GM21528 (cell line): ENCODE data around the gene ZFR.
A peak's percentile ranks its signal among the peaks of the same experiment; 100 is the strongest.
"Not testable (repeated sequence)": the region's sequence is repeated elsewhere in the genome, so short reads cannot be mapped to it uniquely, and the experiment has no call there.

Source experiments
- ATAC-seq: cut with Tn5 transposase; IDR thresholded peaks from one replicate; pipeline ENCODE4 v1.9.1; 2021; ENCODE audit warnings: mild to moderate bottlenecking, moderate library complexity; ENCODE audit not compliant: unreplicated experiment, low FRiP score

The ZFR gene

DNA sequence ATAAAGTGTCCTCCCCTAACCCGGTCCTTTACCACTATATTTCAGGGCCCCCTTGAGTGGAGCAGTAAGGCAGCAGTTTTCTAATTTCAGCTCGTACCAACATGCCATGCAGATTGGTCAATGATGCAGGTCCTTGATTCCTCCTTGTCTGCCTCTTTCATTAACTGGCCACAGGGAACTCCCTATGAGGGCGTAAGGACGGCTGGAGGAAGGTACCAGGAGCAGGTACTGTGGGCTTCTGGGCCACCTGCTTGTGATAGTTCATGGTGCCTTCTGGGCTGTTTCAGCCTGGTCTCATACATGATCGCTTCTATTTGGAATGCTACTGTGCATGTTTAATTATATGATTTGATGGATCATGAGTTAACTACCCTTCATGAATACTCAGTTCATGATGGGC lies 9.4 kb upstream of the ZFR start:
- ATAC-seq, result no peak

DNA sequence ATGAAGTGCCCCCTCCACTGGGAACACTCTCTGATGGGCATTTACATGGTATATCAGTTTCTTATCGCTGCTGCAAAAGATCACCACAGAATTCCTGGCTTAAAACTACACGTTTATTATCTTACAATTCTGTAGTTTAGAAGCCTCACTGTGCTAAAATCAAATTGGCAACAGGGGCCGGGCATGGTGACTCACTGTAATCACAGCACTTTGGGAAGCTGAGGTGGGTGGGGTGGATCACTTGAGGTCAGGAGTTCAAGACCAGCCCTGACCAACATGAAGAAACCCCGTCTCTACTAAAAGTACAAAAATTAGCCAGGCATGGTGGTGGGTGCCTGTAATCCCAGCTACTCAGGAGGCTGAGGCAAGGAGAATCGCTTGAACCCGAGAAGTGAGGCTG lies 7.8 kb upstream of the ZFR start:
- not testable (repeated sequence) for ATAC-seq

DNA sequence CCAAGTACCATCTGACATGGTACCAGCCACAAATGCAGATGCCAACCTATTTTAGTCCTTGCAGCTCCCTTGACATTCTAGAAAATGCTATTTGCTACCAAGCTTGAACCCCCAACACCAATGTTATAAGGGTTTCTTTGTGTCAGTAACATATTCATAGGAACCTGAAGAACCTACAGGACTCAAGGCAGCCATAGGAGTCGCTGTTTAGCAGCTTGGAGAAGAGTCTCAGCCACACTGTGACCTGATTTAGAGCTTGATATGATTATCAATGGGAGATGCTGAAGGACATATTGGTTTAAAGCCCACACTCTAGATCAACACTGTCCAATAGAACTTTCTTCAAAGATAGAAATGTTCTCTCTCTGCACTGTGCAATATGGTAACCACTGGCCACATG lies 6.4 kb upstream of the ZFR start:
- ATAC-seq, result no peak

DNA sequence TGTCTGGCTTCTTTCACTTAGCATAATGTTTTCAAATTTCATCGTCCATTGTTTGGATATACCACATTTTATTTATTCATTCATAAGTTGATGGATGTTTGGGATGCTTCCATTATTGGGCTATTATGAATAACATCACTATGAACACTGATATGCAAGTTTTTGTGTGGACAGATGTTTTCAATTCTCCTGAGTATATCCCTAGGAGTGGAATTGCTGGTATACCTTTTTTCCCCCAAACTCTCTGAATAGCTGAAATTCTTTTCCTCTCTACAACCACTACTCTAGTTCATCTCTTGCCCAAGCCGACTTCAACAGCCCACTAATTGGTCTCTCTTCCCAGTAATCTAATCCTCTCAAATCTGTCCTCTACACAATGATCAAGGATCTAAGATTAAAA lies 4.7 kb upstream of the ZFR start:
- no peak for ATAC-seq

DNA sequence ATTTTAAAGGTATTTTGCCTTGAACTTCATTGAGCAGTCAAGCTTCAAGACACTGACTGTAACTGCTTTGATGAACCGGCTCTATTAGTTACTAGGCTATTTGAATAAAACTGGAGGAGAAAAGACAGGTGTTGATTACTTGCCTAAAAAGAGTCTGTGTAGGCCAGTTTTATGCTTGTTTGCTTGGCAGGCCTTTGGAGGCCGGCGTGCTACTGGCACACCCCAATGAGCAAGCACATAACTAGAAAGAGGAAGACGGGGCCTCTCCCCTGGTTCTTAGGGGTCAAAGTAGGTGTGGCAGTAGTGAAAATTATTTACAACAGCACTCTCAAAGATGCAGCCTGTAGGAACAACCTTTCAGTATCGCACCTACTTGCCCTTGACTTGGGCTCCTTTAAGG lies 2.1 kb upstream of the ZFR start:
- ATAC-seq, result no peak

DNA sequence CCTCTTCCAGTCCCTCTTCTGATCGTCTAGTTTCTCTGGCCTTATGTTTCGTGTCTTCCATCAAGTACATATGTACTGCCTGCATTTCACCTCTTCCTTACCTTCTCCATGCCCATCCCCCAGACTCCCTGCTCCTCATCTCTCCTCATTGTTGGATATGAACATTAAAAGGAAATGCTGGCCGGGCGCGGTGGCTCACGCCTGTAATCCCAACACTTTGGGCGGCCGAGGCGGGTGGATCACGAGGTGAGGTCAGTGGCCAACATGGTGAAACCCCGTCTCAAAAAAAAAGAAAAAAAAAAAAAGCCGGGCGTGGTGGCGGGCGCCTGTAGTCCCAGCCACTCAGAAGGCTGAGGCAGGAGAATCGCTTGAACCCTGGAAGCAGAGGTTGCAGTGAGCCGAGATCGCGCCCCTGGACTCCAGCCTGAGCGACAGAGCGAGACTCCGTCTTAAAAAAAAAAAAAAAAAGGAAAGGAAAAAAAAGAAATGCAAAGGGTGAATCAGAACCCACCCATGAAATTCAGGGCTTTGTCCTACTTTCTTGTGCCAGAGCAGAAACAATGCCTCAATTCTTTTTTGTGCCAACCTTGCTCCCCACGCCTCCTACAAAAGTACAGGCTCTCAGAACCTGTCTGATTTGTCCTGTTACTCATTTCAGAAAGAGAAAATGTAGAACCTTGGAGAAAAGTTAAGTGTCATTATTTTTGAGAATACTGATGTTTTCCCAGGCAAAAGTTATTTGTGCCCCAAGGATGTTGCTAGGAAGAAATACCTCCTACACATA lies 1.5 kb upstream of the ZFR start:
- ATAC-seq, result no peak

DNA sequence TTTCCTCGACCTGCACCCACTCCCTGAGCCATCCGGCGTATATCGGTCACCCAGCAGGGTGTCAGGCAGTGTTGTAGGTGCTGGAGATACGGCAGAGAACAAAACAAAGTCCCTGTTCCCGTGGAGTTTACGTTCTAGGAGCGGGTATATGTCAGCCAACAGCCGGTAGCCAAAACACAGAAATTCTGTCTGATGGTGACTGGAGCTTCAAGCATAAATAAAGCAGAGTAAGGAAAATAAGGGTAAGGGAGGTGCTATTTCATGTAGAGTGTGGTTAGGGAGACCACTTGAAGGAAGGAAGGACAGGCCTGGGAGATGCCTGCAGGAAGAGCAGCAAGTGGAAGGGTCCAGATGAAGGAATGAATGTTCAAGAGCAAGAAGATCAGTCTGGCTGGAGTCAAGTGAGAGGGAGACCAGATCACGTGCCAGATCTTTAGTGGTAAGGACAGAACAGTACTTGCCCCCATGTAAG lies 783 bp upstream of the ZFR start:
- ATAC-seq, result no peak

DNA sequence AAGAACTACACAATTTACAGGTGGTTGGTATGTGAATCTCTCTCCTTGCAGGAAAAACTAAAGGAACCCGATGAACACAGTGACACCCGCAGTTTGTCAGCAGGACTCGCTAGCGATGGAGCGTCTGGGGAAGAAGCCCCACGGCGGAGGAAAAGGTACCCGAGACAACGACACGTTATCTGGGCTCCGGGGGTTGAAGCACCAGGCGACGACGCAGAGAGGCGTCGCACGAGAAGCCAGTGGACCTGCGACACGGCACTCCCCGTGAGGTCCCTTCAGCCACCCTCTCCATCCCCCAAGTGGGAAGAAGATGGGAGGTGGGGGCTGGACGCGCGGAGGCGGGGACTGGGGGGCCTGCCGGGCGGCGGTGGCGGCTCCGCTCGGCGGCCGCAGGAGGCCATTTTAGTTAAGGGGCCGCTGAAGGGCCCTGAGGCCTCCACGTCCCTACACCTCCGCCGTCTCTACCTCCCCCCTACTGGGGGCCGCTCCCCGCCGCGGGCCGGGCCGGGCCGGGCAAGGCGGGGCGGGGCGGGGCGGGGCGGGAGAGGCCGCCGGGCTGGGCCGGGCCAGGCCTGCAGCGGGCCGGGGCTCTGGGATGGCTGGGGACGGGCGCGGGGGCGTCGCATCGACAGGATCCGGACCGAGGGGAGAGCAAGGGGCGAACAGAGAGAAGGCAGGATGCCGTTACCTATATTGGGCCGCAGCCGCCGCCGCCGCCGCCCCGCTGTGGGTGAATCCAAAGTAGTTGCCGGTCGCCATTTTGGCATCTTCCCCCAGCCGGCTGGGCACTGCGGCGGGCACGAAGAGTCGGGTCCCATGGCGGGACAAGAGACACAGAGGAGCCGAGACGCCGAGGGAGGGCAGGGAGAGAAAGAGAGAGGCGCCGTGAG lies 754 bp downstream of the ZFR start:
- peak; percentile 49 for ATAC-seq

DNA sequence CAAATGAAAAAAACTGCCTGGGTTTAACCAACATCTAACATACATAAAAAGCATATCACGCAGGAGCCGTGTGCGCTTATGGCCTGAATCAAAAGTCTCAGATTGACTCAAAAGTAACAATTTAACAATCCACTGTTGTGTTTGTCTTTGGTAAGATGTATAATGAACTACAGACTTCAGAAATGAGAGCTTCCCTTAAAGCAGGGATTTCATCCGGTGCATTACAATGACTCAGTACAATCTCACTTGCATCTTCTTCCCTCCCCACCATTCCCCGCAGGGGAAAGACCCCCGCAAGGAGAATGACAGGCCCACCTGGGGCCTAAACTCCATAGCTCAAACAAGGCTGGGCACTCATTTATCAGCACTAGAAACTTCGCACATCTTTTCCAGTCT lies 1.4 kb downstream of the ZFR start:
- ATAC-seq, result peak; percentile 26

DNA sequence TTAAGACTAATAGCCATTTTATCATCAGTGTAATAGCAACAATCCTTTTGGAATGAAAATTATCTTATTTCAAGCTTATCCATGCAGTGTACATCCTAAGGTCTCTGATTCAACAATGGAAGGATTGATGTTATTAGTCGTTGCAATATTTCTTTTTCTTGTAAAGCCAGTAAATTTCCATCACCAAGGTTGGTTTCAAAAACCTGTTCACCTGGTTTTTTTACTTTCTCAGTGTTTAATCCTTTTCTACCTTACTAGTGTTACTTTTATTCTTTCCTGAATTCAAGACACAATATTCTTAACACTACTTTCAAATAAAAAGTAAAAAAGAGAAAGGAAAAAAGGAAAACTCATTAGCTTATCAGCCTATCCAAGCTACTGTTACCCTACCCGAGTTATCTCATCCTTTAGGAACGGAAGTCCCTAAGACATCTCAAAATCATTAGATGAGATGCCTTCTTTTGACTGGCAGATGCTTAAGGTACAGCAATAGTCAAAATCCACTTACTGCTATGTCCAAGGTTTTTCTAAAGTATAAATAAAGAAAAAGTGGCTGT lies 5.4 kb downstream of the ZFR start:
- no peak for ATAC-seq

DNA sequence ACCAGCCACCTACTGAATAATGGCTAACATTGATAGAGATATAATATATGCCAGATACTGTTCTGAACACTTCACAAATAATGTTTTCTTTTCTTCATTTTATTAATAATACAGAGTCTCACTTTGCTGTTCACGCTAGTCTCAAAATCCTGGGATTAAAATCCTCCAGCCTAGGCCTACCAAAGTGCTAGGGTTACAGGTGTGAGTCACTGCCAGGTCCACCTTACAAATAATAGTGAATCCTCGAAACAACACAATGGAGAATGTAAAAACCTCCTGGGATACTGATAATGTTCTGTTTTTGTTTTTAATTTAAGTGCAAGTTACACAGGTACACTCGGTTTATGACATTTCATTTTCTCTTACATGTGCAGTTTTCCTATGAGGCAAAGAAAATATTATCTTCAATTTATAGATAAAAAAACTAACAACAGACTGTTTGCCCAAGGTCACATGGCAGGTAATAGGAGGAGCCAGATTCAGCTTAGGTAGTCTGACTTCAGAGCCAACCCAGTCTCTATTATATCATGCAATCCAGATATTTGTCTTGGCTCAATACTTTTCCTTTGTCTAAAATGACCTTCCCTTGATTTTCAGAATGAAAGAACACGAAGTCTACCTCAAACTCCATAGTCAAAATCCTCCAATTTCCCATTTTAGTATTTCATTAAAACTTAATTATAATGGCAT lies 7.8 kb downstream of the ZFR start:
- no peak for ATAC-seq

DNA sequence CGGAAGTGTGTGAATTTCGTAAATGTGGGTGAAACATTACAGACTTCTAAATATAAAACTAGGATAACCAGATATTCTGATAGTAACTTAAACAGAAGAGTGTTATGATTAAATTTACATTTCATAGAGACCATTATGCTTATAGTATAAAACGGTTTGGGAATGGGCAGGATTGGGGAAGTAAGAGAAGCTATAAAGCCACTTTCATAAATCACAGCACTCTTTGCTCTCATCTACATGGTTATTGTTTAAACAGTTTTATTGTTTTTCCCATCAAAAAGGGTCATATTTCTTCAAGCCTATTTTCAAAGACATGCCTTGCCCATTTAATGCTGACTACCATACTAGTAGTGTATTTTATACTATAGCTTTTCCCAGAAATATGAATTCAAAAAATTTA lies 9.2 kb downstream of the ZFR start:
- ATAC-seq, result no peak

DNA sequence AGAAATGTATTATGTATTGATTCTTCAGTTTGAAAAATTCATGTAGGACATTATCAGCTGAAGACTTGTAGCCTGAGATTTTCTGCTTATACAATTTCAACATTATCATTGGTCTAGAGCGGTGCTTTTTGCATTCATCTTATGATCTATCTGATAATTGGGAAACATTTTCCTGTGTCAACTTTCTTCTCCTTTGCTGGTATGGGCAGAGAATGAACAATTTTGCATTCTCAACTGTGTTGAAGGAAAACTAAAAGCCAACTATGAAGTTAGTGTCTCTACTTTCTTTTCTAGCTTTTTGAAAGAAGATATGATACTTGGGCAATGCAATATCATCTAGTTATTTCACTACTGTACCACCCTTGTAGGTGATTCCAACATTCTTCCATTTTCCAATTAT lies 10.3 kb downstream of the ZFR start:
- no peak for ATAC-seq

DNA sequence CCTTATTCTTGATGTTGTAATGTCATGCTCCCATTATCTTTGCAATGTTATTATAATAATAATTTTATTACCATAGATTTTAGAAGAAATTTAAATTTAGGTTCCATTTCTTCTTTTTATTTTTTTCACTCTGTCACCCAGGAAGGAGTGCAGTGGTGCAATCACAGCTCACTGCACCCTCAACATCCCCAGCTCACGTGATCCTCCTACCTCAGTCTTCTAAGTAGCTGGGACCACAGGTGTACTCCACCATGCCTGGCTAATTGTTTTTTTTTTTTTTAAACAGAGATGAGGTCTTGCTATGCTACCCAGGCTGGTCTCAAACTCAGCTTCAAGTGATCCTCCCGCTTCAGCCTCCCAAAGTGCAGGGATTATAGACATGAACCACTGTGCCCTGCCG lies 11.9 kb downstream of the ZFR start:
- ATAC-seq, result no peak

DNA sequence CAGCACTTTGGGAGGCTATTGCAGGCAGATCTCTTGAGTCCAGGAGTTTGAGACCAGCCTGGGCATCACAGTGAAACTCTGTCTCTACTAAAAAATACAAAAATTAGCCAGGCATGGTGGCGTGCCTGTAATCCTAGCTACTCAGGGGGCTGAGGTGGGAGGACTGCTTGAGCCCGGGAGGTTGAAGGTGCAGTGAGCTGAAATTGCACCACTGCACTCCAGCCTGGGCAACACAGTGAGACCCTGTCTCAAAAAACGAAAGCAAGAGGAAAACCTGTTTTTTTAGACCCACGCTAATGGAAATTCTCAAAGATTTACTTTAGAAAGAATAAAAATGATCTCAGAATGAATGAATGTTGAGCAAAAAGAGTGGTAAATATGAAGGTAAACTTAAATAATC lies 13.7 kb downstream of the ZFR start:
- ATAC-seq, result not testable (repeated sequence)

DNA sequence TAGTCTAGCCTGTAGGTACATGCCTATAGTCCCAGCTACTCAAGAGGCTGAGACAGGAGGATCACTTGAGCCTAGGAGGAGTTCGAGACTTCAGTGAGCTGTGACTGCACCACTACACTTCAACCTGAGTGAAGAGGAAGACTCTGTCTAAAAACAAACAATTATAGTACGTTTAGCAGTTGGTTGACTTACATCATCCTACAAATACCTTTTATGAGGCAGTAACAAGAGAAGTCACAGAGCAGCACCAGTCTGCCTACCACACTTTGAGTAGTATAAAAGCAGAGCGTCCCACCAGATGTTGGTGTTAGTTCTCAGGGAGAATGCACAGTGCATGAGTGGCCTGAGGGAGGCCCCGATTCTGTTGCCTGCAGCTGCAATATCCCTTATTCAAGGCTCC lies 16.1 kb downstream of the ZFR start:
- no peak for ATAC-seq

DNA sequence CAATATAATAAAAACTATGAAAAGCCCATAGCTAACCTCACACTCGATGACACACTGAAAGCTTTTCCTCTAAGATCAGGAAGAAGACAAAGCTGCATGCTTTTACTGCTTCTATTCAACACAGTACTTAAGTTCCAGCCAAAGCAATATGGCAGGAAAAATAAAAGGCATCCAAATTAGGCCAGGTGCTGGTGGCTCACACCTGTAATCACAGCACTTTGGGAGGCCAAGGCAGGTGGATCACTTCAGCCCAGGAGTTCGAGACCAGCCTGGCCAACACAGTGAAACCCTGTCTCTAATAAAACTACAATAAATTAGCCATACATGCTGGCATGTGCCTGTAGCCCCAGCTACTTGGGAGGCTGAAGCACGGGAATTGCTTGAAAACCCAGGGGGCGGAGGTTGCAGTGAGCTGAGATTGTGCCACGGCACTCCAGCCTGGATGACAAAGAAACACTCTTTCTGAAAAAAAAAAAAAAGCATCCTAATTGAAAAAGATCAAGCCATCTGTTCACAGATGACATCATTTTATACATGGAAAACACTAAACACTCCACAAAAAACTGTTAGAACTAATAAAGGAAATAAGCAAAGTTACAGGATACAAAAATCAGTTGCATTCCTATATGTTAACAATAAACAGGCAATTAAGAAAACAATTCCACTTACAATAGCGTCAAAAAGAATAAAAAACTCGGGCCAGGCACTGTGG lies 17.9 kb downstream of the ZFR start:
- no peak for ATAC-seq

DNA sequence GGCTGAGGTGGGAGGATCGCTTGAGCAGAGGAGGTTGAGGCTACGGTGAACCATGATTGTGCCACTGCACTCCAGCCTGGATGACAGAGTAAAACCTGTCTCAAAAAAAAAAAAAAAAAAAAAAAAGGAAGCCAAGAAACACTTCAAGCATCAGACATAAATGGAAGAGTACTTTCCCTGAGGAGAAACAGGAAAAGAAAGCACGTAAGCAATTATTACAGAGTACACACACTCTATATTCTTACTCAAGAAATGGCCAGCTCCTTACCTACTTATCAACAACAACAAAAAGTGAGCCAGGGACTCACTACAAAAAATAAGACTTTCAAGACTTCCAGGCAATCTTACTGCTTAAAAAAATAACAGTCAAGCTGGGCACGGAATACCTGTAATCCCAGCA lies 21.8 kb downstream of the ZFR start:
- no peak for ATAC-seq

DNA sequence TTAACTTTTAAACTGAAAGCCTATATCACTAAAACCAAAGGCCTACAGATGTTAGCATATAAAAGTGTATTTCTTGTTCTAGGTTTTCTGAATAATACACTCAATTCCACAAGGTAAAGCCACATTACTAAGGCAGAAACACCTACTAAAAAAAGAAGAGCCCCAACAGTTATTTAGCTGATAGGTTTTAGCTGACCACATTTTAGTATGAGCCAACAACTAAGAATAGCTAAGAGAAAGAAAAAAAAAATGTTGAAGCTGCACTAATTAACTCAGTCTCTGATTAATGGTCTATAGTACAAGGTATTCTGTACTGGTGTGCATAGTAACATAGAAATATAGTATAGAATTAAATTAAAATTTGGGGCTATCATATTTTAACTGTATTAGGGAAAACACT lies 23.5 kb downstream of the ZFR start:
- no peak for ATAC-seq

DNA sequence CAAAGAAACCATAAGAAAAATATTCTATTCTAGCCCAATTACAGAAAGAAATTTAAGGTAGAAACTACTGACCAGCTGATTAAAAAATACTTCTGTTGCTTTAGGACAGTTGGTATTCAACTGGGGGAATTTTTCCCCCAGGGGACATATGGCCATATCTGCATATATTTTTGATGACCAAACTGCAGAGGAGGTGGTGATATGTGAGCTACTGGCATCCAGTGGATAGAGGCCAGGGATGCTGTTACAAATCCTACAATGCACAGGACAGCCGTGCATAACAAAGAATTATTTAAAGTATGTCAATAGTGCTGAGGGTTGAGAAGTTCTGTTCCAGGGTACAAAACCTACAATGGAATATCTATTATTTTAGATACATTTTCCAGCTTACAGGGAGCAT lies 24.0 kb downstream of the ZFR start:
- ATAC-seq, result no peak
